GM21360 (cell line): ENCODE results near the gene MICAL1.
A peak's percentile ranks its signal among the peaks of the same experiment; 100 is the strongest.

Experiments used
- ATAC-seq: cut with Tn5 transposase; IDR thresholded peaks from one replicate; pipeline ENCODE4 v1.9.1; 2021; ENCODE audit warnings: mild to moderate bottlenecking, moderate library complexity; ENCODE audit not compliant: unreplicated experiment

Gene MICAL1

GRCh38 chr6:109440331-109441068, 15.1 kb downstream of the MICAL1 start, which contains the start of the genes PPIL6 and SMPD2:
Gene PPIL6, minus strand, starts transcription at chr6:109440628. Its CDS starts 38 bp downstream, at chr6:109440590.
Gene SMPD2, plus strand, starts transcription at chr6:109440724. Its CDS starts 398 bp downstream, at chr6:109441122.
- ATAC-seq, result peak; percentile 84

DNA sequence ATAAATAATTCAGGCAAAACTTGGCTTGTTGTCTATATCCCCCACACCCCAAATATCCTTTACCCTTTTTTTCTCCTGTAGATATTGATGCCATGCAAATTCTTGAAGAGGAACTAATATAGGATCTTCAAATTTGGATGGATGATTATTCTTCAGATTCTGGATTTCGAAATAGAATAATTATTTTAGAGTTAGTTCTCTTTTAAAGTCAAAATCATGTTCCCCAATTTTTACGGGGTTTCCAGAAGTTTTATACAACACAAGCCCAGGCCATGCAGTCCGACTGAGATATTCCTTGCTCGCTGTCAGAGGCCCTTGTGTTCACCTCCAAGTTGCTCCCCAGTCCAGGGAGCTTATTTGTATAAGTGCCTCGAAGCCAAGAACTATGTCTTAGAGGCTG, 19.5 kb downstream of the MICAL1 start:
- no peak for ATAC-seq

GRCh38 chr6:109434456-109434855, 21.1 kb downstream of the MICAL1 start:
- ATAC-seq, result no peak

DNA sequence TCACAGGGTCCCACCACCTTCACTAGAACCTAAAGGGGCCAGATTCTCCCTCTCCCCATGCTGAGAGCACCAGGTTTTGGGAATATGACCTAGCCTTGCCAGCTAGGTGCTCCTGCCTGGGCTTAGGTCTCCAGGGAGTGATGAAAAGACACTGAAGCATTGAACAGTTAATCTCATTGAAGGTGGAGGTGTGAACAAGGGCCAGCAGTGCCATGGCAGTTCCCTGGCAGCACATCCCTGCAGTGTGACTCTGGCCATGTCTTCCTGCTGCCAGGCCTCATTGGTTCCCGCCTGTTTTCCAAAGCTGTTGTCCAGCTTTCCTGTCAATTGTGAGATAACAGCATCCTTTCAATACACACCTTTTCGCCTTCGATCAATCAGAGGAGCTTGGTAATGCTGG, 26.1 kb downstream of the MICAL1 start:
- no peak for ATAC-seq

DNA sequence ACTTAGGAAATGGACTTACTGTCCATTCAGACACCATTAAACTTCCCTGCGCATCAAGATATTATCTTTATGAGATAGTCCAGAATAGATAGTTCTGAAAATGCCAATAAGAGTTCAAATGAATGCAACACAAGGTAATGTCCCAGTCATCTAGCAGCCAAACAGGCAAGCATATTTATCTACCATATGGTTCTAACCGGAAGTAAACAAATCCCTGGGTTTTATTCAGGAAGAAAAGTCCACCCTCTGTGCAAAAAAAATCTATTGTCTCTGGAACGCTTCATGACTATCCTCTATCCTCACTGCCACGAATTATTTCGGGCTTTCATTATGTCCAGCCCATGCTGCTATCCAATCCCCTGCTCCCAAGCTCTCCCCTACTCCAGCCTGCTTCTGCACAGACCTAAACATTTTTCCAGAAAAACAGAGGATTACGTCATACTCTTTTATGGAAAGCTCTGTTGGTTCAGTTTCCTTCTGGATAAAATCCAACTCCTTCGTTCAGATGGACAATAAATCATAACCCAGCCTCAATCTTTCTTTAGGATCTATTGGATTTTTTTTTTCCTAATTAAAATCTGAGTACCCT, 26.6 kb downstream of the MICAL1 start:
- ATAC-seq, result no peak

GRCh38 chr6:109424946-109425345, 30.6 kb downstream of the MICAL1 start:
- ATAC-seq, result no peak

GRCh38 chr6:109421184-109421583, 34.4 kb downstream of the MICAL1 start:
- no peak for ATAC-seq

GRCh38 chr6:109420751-109421150, 34.8 kb downstream of the MICAL1 start:
- no peak for ATAC-seq

DNA sequence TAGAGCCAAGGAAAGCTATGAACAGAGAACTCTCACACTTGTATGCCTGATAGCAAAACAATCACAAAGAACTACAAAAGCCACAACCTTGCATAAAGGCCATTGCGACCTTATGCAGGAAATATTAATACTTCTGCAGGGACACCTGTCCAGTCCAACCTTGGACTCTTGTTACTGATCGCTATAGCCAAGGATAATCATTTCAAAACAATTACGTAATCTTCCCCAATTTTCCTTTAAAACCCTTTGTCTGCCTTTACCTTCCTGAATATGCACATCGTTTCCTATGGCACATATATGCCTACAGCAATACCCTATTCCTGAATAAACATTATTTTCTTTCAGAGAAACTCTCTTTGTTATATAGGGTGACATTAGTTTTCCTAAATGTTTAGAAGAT, 37.9 kb downstream of the MICAL1 start:
- ATAC-seq, result no peak

DNA sequence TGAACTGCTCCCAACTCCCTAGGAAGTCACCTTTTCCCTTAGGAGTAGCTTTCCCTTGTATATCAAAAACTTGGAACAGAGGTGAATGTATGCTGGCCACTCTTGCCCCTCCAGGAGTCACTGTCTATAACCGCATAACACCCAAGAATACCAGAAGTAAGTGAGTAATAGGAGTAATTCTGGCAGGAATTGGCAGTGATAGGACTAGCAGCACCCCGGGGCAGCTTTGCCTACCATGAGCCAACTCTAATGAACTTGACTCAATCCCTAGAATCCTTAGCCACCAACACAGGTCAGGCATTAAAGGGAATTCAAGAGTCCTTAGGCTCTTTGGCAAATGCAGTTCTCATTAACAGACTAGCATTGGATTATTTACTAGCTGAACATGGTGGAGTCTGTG, 44.5 kb downstream of the MICAL1 start:
- ATAC-seq, result no peak

GRCh38 chr6:109406196-109406595, 49.4 kb downstream of the MICAL1 start:
- no peak for ATAC-seq

DNA sequence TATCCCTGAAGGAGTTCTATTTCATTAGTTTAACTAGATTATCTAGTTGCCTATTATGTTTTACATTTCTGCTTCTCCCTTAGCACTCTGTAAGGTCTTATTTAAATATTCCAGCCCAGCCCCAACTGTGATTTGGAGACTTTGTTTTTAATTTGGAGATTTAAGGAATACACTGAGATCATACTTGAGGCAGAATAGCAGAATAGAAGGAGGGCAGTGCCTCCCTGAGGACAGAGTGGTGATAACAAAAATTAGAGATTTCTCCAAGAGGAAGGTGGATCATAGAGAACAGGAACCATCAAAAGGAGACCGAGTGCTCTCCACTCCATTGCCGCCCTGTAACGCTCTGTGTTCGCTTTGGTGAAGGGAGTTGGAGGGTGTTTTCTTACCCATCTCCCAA, 58.6 kb downstream of the MICAL1 start:
- no peak for ATAC-seq

GRCh38 chr6:109396046-109396718, 59.4 kb downstream of the MICAL1 start:
- ATAC-seq, result no peak
